ENCODE data around the gene CCN2. TPM values are rescaled to one million over a fixed set of nuclear protein-coding genes. Genes with fewer than 3 reads are reported as not detected.

The CCN2 gene
- total RNA-seq, 1 experiment from 2014 or later, result 44.1 TPM

GRCh38 chr6:131989036-131989435 lies 37.9 kb upstream of the CCN2 start:
- 0 out of 4 replicates have a peak, but pooled peaks cover 0 to 4% of the 10 kb centered on the region in 2 experiments for H3K4me1 Mint-ChIP-seq
- Histone ChIP-seq H4K5ac (ENCODE audit: insufficient read length, low read depth, low read length) (no peak overlapping the region), H4K8ac (replicated peaks; ENCODE audit: insufficient read length, low read depth, low read length) (no peak overlapping the region), H2BK5ac (ENCODE audit: insufficient read length, low read length) (no peak overlapping the region), H2BK120ac (ENCODE audit: low read depth, low read length, poor library complexity, severe bottlenecking) (no peak overlapping the region), H3K23me2 (ENCODE audit: insufficient read length, low read depth, low read length, poor library complexity, severe bottlenecking) (no peaks in the 10 kb centered on the region), H3K18ac (ENCODE audit: insufficient read length, low read depth, low read length) (no peak overlapping the region), H3T11ph (ENCODE audit: low read length) (no peak overlapping the region), H2BK12ac (ENCODE audit: insufficient read length, low read depth, low read length) (no peak overlapping the region), H4K91ac (ENCODE audit: insufficient read length, low read depth, low read length) (no peak overlapping the region), H3K79me2 (ENCODE audit: insufficient read depth, low read length) (no peaks in the 10 kb centered on the region), H3K79me1 (ENCODE audit: insufficient read depth, low read depth, low read length, poor library complexity, severe bottlenecking) (no peaks in the 10 kb centered on the region), H2AK5ac (ENCODE audit: insufficient read length, low read length) (no peak overlapping the region), H2BK15ac (ENCODE audit: low read depth, low read length) (no peak overlapping the region), H2AFZ (ENCODE audit: low read length) (no peak overlapping the region), H3K9ac (ENCODE audit: extremely low read depth, insufficient read length, low read length) (no peak overlapping the region), H3K56ac (ENCODE audit: insufficient read length, low read depth, low read length) (no peak overlapping the region), H3K4me2 (ENCODE audit: insufficient read depth, insufficient read length, low read length) (no peak overlapping the region), H3K4me1 (ENCODE audit: insufficient read depth, low read length) (no peaks in the 10 kb centered on the region), H4K20me1 (ENCODE audit: control insufficient read depth, insufficient read depth, insufficient read length) (no peaks in the 10 kb centered on the region), H2BK20ac (ENCODE audit: low read depth, low read length, poor library complexity, severe bottlenecking) (no peak overlapping the region), H3K27me3 (ENCODE audit: insufficient read depth, low read length) (no peaks in the 10 kb centered on the region), H3K4ac (ENCODE audit: low read depth, low read length) (no peak overlapping the region), H3K14ac (ENCODE audit: insufficient read depth, low read length) (no peak overlapping the region), H3K23ac (ENCODE audit: insufficient read length, low read depth, low read length) (no peak overlapping the region), H3K27ac (ENCODE audit: insufficient read length, low read depth, low read length) (no peak overlapping the region), H3K9me3 (ENCODE audit: control insufficient read depth, low read depth, low read length) (no peaks in the 10 kb centered on the region)
- no peak overlapping the region for H3K27ac Mint-ChIP-seq
- no peak for DNase-seq
- H3K36me3 Mint-ChIP-seq (ENCODE audit: insufficient read depth in 1 of 3, low read depth in 3 of 3), result peaks cover 0 to 5% (median 0%) of the 10 kb centered on the region in 3 experiments; a peak in 2 of 7 replicates
- TF ChIP-seq, protein P1, sequence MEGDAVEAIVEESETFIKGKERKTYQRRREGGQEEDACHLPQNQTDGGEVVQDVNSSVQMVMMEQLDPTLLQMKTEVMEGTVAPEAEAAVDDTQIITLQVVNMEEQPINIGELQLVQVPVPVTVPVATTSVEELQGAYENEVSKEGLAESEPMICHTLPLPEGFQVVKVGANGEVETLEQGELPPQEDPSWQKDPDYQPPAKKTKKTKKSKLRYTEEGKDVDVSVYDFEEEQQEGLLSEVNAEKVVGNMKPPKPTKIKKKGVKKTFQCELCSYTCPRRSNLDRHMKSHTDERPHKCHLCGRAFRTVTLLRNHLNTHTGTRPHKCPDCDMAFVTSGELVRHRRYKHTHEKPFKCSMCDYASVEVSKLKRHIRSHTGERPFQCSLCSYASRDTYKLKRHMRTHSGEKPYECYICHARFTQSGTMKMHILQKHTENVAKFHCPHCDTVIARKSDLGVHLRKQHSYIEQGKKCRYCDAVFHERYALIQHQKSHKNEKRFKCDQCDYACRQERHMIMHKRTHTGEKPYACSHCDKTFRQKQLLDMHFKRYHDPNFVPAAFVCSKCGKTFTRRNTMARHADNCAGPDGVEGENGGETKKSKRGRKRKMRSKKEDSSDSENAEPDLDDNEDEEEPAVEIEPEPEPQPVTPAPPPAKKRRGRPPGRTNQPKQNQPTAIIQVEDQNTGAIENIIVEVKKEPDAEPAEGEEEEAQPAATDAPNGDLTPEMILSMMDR (conservative IDR thresholded peaks at IDR 0.05), result no peak
- no peaks in the 10 kb centered on the region for H3K27me3 Mint-ChIP-seq (ENCODE audit: low read depth)
- H3K4me3 Mint-ChIP-seq, result no peak overlapping the region
- no peaks in the 10 kb centered on the region for H3K9me3 Mint-ChIP-seq
- WGBS (ENCODE audit: extremely low coverage, insufficient read length, low lambda C conversion rate), result no CpG with 5 or more reads among the region's 4 CpGs

All from H9 (cell line).